Loucy (cell line): ENCODE data around the gene INTS11.

Experiments used
- H2AFZ ChIP-seq: fragments of 200-600 bp; sonication (generic); 2 replicates; pipeline ENCODE4 v1.6.0; 2016; ENCODE audit warnings: antibody characterized with exemption, mild to moderate bottlenecking, low read length, moderate library complexity
- H3F3A ChIP-seq: fragments of 200-600 bp; 2 replicates; pipeline ENCODE4 v1.6.0; 2016; ENCODE audit warnings: antibody characterized with exemption, low read depth, mild to moderate bottlenecking
- H3K27me3 ChIP-seq: fragments of 200-600 bp; sonication (generic); 2 replicates; pipeline ENCODE4 v1.6.1; 2014; ENCODE audit warnings: low read length, mild to moderate bottlenecking; ENCODE audit not compliant: insufficient read depth, poor library complexity, severe bottlenecking
- H3K36me3 ChIP-seq: fragments of 200-600 bp; sonication (generic); 2 replicates; pipeline ENCODE4 v1.6.1; 2016; ENCODE audit warnings: low read length; ENCODE audit not compliant: insufficient read depth
- H3K4me1 ChIP-seq: fragments of 200-600 bp; sonication (generic); 2 replicates; pipeline ENCODE4 v1.5.1; 2014; ENCODE audit warnings: low read length, mild to moderate bottlenecking; ENCODE audit not compliant: insufficient read depth, poor library complexity, severe bottlenecking
- H3K4me2 ChIP-seq: fragments of 200-600 bp; sonication (generic); 2 replicates; pipeline ENCODE4 v1.6.0; 2014; ENCODE audit warnings: antibody characterized with exemption, low read length, low read depth, mild to moderate bottlenecking; ENCODE audit not compliant: poor library complexity, severe bottlenecking
- H3K4me3 ChIP-seq: fragments of 200-600 bp; sonication (generic); 2 replicates; pipeline ENCODE4 v1.5.1; 2014; ENCODE audit warnings: low read length, mild to moderate bottlenecking, mixed read lengths; ENCODE audit not compliant: poor library complexity, severe bottlenecking
- H3K79me2 ChIP-seq: fragments of 200-600 bp; sonication (generic); 2 replicates; pipeline ENCODE4 v1.6.1; 2014; ENCODE audit warnings: low read length; ENCODE audit not compliant: insufficient read depth
- H3K9ac ChIP-seq: fragments of 200-600 bp; sonication (generic); 2 replicates; pipeline ENCODE4 v1.6.0; 2014; ENCODE audit warnings: mild to moderate bottlenecking, low read depth, low read length, moderate library complexity; ENCODE audit not compliant: poor library complexity, severe bottlenecking
- H3K9me2 ChIP-seq: fragments of 200-600 bp; sonication (generic); replicated peaks from 2 replicates; pipeline ENCODE4 v1.6.1; 2016; ENCODE audit warnings: low read depth, low read length, mixed read lengths
- H3K9me3 ChIP-seq: fragments of 200-600 bp; sonication (generic); 2 replicates; pipeline ENCODE4 v1.6.1; 2014; ENCODE audit warnings: mild to moderate bottlenecking, antibody characterized with exemption, low read length, low read depth; ENCODE audit not compliant: insufficient read depth
- H4K20me1 ChIP-seq: fragments of 200-600 bp; sonication (generic); 2 replicates; pipeline ENCODE4 v1.6.0; 2014; ENCODE audit warnings: antibody characterized with exemption, low read length, mild to moderate bottlenecking; ENCODE audit not compliant: insufficient read depth, poor library complexity, severe bottlenecking
- CTCF ChIP-seq: fragments of 200-600 bp; sonication (generic); conservative IDR thresholded peaks from 2 replicates; pipeline ENCODE4 v1.5.1; 2014; ENCODE audit warnings: mild to moderate bottlenecking, antibody characterized with exemption, low read length
- EZH2phosphoT487 ChIP-seq: fragments of 200-600 bp; IDR thresholded peaks from 2 replicates; pipeline ENCODE4 v1.6.1; 2018; ENCODE audit warnings: antibody characterized with exemption, mild to moderate bottlenecking, moderate library complexity, borderline replicate concordance

The INTS11 gene

GRCh38 chr1:1324524-1325287 lies at the start of gene INTS11, which contains the start of gene CPTP:
Gene INTS11, minus strand, starts transcription at chr1:1324660. Its CDS starts 52 bp downstream, at chr1:1324608.
Gene CPTP, plus strand, starts transcription at chr1:1324802. Its CDS starts 2,109 bp downstream, at chr1:1326911.
- Histone ChIP-seq H3K4me1 (peaks cover 37% of the 10 kb centered on the region), H2AFZ (peak within 1 kb of the TSS; percentile 95), H3K36me3 (no peaks in the 10 kb centered on the region)

GRCh38 chr1:1373815-1374588 lies 49.5 kb upstream of the INTS11 start:
- Histone ChIP-seq H3K4me1 (peaks cover 40% of the 10 kb centered on the region), H3K9ac (peak overlapping the region; percentile 97), H3K36me3 (no peaks in the 10 kb centered on the region), H3K27me3 (no peaks in the 10 kb centered on the region), H3K4me2 (peak overlapping the region; percentile 99), H3F3A (no peaks in the 10 kb centered on the region), H3K79me2 (peaks cover 40% of the 10 kb centered on the region), H3K9me2 (no peaks in the 10 kb centered on the region), H3K4me3 (peak overlapping the region; percentile 92), H4K20me1 (peaks cover 26% of the 10 kb centered on the region), H3K9me3 (no peaks in the 10 kb centered on the region), H2AFZ (no peak overlapping the region)
- TF ChIP-seq CTCF (no peak), EZH2phosphoT487 (no peak)

More at GRCh38 chr1:1324524-1325287, at the start of gene INTS11, which contains the start of gene CPTP:
- H3K79me2 ChIP-seq, result peaks cover 64% of the 10 kb centered on the region
- peaks cover 53% of the 10 kb centered on the region for H4K20me1 ChIP-seq
- no peaks in the 10 kb centered on the region for H3K9me2 ChIP-seq
- H3K9me3 ChIP-seq, result no peaks in the 10 kb centered on the region
- TF ChIP-seq CTCF (no peak), EZH2phosphoT487 (no peak)
- no peaks in the 10 kb centered on the region for H3K27me3 ChIP-seq
- H3K9ac ChIP-seq, result peak within 1 kb of the TSS; percentile 96
- H3K4me2 ChIP-seq, result peak within 1 kb of the TSS; percentile 95
- no peaks in the 10 kb centered on the region for H3F3A ChIP-seq
- H3K4me3 ChIP-seq, result peak within 1 kb of the TSS; percentile 100

GRCh38 chr1:1373051-1373814 lies 48.8 kb upstream of the INTS11 start:
- peak overlapping the region; percentile 99 for H3K4me2 ChIP-seq

More at GRCh38 chr1:1373051-1373814, 48.8 kb upstream of the INTS11 start:
- peaks cover 40% of the 10 kb centered on the region for H3K79me2 ChIP-seq
- H3K4me3 ChIP-seq, result peak overlapping the region; percentile 92
- H3K9me3 ChIP-seq, result no peaks in the 10 kb centered on the region
- H3K36me3 ChIP-seq, result no peaks in the 10 kb centered on the region
- H3F3A ChIP-seq, result no peaks in the 10 kb centered on the region
- TF ChIP-seq EZH2phosphoT487 (no peak), CTCF (no peak)
- peak overlapping the region; percentile 97 for H3K9ac ChIP-seq
- no peak overlapping the region for H2AFZ ChIP-seq
- H4K20me1 ChIP-seq, result peaks cover 26% of the 10 kb centered on the region
- H3K4me1 ChIP-seq, result peaks cover 40% of the 10 kb centered on the region
- H3K27me3 ChIP-seq, result no peaks in the 10 kb centered on the region
- H3K9me2 ChIP-seq, result no peaks in the 10 kb centered on the region
